Naive thymus-derived CD8-positive, alpha-beta T cell (primary cell): Measurements from ENCODE around the gene CHMP2A. TPM values are rescaled to one million over a fixed set of nuclear protein-coding genes. Genes with fewer than 3 reads are reported as not detected.

Experiments
- ATAC-seq, 2 donors: fragments of 150-1000 bp; cut with Tn5 transposase in 1 of 2; sonication (Bioruptor Pico), chemical (Tn5 transposase) in 1 of 2; 1 replicate in 1 of 2; 2 replicates in 1 of 2; pipeline ENCODE4 v1.10.0; 2021; ENCODE audit warnings: mild to moderate bottlenecking in 2 of 2, moderate library complexity in 2 of 2
- POLR2A ChIA-PET: fragments of 350-600 bp; sonication (Branson Sonifier 250); formaldehyde crosslinking; loops from one replicate; lab custom pipeline; 2021; ENCODE audit warnings: antibody characterized with exemption; lab: Charles Lee
- DNase-seq, 10 donors: peaks; one replicate each; pipeline versions ENCODE4 v3.0.0 to v3.0.0-alpha.2; 2020 to 2022
- H3K27ac Mint-ChIP-seq, 10 donors: one replicate each; pipeline ENCODE4 v1.8.0; 2020 to 2022; ENCODE audit warnings: mild to moderate bottlenecking in 10 of 10, mixed read lengths in 10 of 10, moderate library complexity in 4 of 10, inconsistent platforms in 1 of 10
- H3K27me3 Mint-ChIP-seq, 5 donors: one replicate each; pipeline ENCODE4 v1.8.0; 2021 to 2022; ENCODE audit warnings: mixed read lengths in 5 of 5
- H3K36me3 Mint-ChIP-seq, 3 donors: one replicate each; pipeline ENCODE4 v1.8.0; 2020 to 2022; ENCODE audit warnings: mixed read lengths in 3 of 3, mild to moderate bottlenecking in 2 of 3, inconsistent platforms in 1 of 3
- H3K4me1 Mint-ChIP-seq, 4 donors: one replicate each; pipeline ENCODE4 v1.8.0; 2021 to 2022; ENCODE audit warnings: mixed read lengths in 4 of 4
- H3K4me3 Mint-ChIP-seq, 10 donors: one replicate each; pipeline ENCODE4 v1.8.0; 2020 to 2022; ENCODE audit warnings: mild to moderate bottlenecking in 10 of 10, mixed read lengths in 10 of 10, moderate library complexity in 6 of 10, inconsistent platforms in 1 of 10
- H3K9me3 Mint-ChIP-seq, 9 donors: one replicate each; pipeline ENCODE4 v1.8.0; 2020 to 2022; ENCODE audit warnings: mixed read lengths in 9 of 9, mild to moderate bottlenecking in 3 of 9, inconsistent platforms in 1 of 9, moderate library complexity in 1 of 9
- polyA plus RNA-seq, 3 donors: library from polyadenylated mRNA; unstranded; fragments of 300-500 nt; fragmentation: Illumina TruSeq; gene quantifications; one replicate each; pipeline ENCODE4 v1.2.3, GENCODE V29; 2021
- total RNA-seq, 8 experiments: library from RNA in 2 of 8; stranded (reverse) in 2 of 8; gene quantifications; one replicate each; pipeline ENCODE4 v1.2.3 and lab custom pipeline; 2021 to 2026

Gene CHMP2A
- total and polyA plus RNA-seq, 5 experiments from 2014 or later: 59.2 to 154 (median 135) TPM

DNA sequence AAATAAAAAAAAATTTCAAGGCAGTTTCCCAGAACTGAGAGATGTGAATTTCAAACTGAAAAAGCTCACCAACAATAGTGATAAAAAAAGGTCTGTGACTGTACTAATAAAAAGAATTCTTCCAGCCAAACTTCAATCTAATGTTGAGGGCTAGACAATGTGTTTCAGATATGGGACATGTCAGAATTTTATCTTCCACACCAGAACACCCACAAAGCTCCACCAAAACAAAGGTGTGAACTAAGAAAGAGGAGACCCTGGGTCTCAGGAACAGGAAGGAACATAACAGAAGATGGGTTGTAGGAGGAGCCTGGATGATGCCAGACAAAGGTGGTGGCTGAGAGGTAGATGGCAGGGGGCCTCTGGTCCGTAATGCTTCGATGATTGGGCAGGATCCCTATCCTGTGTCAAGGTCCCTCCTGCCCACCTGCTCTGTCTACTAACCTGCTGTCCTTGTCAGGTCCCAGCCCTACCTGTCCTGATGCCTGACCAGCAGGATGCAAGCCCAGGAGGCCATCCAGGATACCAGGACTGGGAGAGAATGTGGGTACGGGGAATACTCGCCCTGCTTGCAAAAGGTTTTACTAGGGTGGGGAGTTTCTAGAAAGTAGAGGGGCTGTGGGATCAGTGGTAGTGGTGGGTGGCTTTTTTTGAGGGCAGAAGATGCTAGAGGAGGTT is 13.7 kb upstream of the CHMP2A start:
- H3K27me3 Mint-ChIP-seq: peaks cover 0 to 5% (median 0%) of the 10 kb centered on the region in 5 donors
- POLR2A ChIA-PET: interaction anchor here (1.7 to 4.7 kb wide), 2 partner anchors 7 to 14 kb away, joined by 7 to 68 read pairs; partner anchors contain the start of gene CHMP2A
- H3K4me1 Mint-ChIP-seq: peaks cover 21 to 33% (median 29%) of the 10 kb centered on the region in 4 donors
- no peaks in the 10 kb centered on the region for H3K9me3 Mint-ChIP-seq
- H3K4me3 Mint-ChIP-seq: no peak overlapping the region
- DNase-seq (peak in 1 of 10 donors; percentile 13), ATAC-seq (no peak)
- peaks cover 0 to 6% (median 0%) of the 10 kb centered on the region in 3 donors for H3K36me3 Mint-ChIP-seq
- H3K27ac Mint-ChIP-seq: peak overlapping the region in 5 of 10 donors; percentile 25 to 75 (median 39)

DNA sequence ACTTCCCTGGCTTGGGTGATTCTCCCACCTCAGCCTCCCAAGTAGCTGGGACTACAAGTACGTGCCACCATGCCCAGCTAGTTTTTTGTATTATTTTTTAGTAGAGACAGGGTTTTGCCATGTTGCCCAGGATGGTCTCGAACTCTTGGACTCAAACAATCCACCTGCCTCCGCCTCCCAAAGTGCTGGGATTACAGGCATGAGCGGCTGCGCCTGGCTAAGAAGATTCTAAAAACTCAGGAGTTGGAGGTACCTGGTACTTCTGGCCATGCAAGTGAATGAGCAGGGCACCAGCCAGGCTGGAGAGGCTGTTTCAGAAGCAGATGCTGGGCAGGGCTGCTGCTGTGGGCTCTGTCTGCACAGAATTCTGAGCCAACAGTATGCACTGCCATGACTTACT is 12.1 kb upstream of the CHMP2A start:
- ATAC-seq (no peak), DNase-seq (peak in 1 of 10 donors; percentile 37)
- POLR2A ChIA-PET: interaction anchor here (1.0 to 1.1 kb wide), 2 partner anchors 9 to 47 kb away, joined by 3 read pairs; partner anchors contain the start of genes UBE2M and ZBTB45
- H3K4me3 Mint-ChIP-seq: no peak overlapping the region
- H3K27me3 Mint-ChIP-seq: no peaks in the 10 kb centered on the region
- H3K36me3 Mint-ChIP-seq: peaks cover 0 to 6% (median 0%) of the 10 kb centered on the region in 3 donors
- peaks cover 17 to 31% (median 31%) of the 10 kb centered on the region in 4 donors for H3K4me1 Mint-ChIP-seq
- no peaks in the 10 kb centered on the region for H3K9me3 Mint-ChIP-seq
- no peak overlapping the region for H3K27ac Mint-ChIP-seq

DNA sequence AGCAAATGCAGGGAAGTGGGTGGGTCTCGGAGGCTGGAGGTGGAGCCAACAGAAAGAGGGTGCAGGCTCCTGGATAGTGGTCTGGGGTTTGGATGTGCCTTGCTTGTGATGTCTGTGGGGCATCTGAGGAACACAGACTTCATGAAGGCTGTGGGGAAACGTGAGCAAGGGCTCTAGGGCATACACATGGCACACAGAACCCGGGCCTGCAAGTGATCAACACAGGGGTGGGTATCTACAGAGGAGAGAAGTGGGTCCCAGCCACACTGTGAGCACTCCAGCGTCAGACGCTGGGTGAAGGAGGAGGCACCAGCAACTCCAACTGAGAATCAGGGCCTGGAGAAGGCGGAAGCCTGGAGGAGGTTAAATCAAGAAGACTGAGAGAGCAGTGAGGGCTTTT is 8.9 kb upstream of the CHMP2A start:
- peak in 1 of 10 donors; percentile 50 for DNase-seq
- Mint-ChIP-seq H3K9me3 (no peaks in the 10 kb centered on the region), H3K4me3 (peak overlapping the region; percentile 56 to 99 (median 87)), H3K27me3 (peaks cover 0 to under 1% (median 0%) of the 10 kb centered on the region in 5 donors), H3K27ac (peak overlapping the region in 6 of 10 donors; percentile 4 to 67 (median 53)), H3K36me3 (peaks cover 0 to 6% (median 0%) of the 10 kb centered on the region in 3 donors), H3K4me1 (peaks cover 19 to 53% (median 50%) of the 10 kb centered on the region in 4 donors)
- ATAC-seq: no peak
- POLR2A ChIA-PET: interaction anchor here (0.5 to 9.1 kb wide), 5 partner anchors 7 to 44 kb away, joined by 4 to 91 read pairs (median 68); partner anchors contain the start of genes CHMP2A, MZF1, TRIM28 and ZBTB45

DNA sequence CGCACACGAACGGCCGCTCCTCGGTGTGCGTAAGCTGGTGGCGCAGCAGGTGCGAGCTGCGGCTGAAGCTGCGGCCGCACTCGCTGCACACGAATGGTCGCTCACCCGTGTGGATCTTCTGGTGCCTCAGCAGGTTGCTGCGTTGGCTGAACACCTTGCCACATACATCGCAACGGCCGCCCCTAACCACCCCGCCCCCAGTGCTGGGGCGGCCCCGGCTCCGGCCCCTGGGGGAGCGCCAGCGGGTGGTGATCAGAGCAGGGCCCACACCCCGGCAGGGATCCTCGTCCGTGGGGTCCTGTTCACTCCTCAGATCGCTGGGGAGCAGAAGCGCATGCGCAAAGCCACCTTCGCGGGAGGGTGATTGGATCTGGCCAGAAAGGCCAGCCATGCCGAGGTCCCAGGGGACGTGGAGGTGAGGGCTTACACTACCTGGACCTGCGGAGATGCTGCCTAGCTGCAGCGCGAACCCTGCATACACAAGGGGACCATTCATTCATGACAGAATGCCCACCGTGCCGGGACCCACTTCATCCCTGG is 8.2 kb upstream of the CHMP2A start:
- POLR2A ChIA-PET: interaction anchor here (0.5 to 9.1 kb wide), 11 partner anchors 8 to 380 kb away, joined by 3 to 91 read pairs (median 7); partner anchors contain the start of genes CHMP2A, MZF1, TRIM28 and ZBTB45

DNA sequence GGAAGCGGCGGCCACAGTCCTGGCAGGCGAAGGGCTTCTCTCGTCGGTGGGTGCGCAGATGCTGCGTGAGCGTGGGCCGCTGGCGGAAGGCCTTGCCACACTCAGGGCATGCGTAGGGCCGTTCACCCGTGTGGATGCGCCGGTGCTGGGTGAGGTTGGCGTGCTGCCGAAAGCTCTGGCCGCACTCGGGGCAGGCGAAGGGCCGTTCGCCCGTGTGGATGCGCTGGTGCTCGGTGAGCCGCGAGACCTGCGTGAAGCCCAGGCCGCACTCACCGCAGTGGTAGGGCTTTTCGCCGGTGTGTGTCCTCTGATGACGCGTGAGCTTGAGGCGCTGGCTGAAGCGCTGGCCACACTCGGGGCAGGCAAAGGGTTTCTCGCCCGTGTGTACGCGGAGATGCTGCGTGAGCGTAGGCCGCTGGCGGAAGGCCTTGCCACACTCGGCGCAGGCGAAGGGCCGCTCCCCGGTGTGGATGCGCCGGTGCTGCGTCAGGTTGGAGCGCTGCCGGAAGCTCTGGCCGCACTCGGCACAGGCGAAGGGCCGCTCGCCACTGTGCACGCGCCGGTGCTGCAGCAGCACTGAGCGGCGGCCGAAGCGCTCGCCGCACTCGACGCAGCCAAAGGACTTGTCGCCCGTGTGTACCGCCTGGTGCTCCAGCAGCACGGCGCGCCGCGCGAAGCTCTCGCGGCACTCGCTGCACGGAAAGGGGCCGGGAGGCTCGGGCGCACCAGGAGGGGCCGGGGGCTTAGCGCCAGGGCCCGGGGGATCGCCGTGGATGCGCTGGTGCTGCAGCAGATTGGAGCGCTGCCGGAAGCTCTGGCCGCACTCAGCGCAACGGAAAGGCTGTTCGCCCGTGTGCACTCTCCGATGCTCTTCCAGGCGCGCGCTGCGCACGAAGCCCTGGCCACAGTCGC is 7.5 kb upstream of the CHMP2A start:
- H3K27ac Mint-ChIP-seq: peak overlapping the region; percentile 67 to 100 (median 84)

More for the DNA sequence above, 8.2 kb upstream of the CHMP2A start:
- peak overlapping the region in 9 of 10 donors; percentile 63 to 96 (median 83) for H3K27ac Mint-ChIP-seq
- ATAC-seq (no peak), DNase-seq (peak in 3 of 10 donors; percentile 32 to 70 (median 40))
- H3K4me3 Mint-ChIP-seq: peak overlapping the region; percentile 79 to 99 (median 93)
- no peaks in the 10 kb centered on the region for H3K9me3 Mint-ChIP-seq
- peaks cover 0 to 2% (median 0%) of the 10 kb centered on the region in 5 donors for H3K27me3 Mint-ChIP-seq
- H3K4me1 Mint-ChIP-seq: peaks cover 18 to 52% (median 51%) of the 10 kb centered on the region in 4 donors
- peaks cover 0 to 6% (median 0%) of the 10 kb centered on the region in 3 donors for H3K36me3 Mint-ChIP-seq

DNA sequence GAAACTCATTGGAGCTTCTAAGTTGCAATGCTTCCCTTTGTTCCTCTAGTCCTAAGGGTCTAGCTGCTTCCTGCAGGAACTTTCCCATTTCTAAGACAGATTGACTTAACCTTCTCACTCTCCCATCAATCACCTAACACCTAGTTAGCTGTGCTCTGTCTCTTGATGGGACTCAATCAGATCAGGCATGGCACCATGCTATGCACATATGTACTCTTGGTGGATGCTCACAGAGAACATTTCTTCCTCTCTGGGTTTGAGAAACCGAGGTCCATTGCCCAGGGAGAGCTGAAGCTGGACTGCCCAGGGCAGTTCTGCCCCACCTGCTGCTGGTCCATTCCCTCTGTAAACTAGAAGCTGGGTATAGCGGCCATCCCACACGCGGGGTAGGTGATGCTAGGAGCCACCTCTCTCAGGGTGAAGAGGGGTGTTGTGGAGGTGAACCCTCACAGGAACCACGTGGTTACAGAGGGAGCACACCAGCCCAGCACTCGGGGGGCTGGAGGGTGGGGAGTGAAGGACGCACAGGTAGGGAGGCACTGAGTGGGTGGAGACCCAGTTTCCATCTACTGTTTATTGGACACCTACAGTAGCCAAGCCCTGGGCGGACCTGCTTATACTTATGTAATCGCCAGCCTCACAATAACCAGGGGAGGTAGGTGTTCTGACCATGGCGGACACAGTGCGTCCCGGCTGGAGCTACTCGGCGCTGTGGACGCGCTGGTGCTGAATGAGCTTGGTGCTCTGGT is 6.6 kb upstream of the CHMP2A start:
- ATAC-seq (no peak), DNase-seq (peak in 1 of 10 donors; percentile 56)
- peaks cover 0 to 2% (median 0%) of the 10 kb centered on the region in 5 donors for H3K27me3 Mint-ChIP-seq
- POLR2A ChIA-PET: interaction anchor here (0.6 to 9.1 kb wide), 14 partner anchors 8 to 282 kb away, joined by 3 to 91 read pairs (median 5); partner anchors contain the start of genes CHMP2A, MZF1, TRIM28 and ZBTB45
- peak overlapping the region; percentile 41 to 100 (median 88) for H3K27ac Mint-ChIP-seq
- peak overlapping the region; percentile 79 to 99 (median 93) for H3K4me3 Mint-ChIP-seq
- peaks cover 22 to 66% (median 64%) of the 10 kb centered on the region in 4 donors for H3K4me1 Mint-ChIP-seq
- H3K36me3 Mint-ChIP-seq: peaks cover 0 to 12% (median 0%) of the 10 kb centered on the region in 3 donors
- H3K9me3 Mint-ChIP-seq: no peaks in the 10 kb centered on the region

More for the DNA sequence above, 7.5 kb upstream of the CHMP2A start:
- peaks cover 0 to 2% (median 0%) of the 10 kb centered on the region in 5 donors for H3K27me3 Mint-ChIP-seq
- DNase-seq (peak in 5 of 10 donors; percentile 33 to 69 (median 42)), ATAC-seq (peak in 1 of 2 donors; percentile 5)
- POLR2A ChIA-PET: interaction anchor here (0.6 to 9.1 kb wide), 13 partner anchors 9 to 379 kb away, joined by 3 to 91 read pairs (median 5); partner anchors contain the start of genes CHMP2A, MZF1, TRIM28 and ZBTB45
- no peaks in the 10 kb centered on the region for H3K9me3 Mint-ChIP-seq
- peaks cover 0 to 6% (median 0%) of the 10 kb centered on the region in 3 donors for H3K36me3 Mint-ChIP-seq
- peaks cover 21 to 57% (median 57%) of the 10 kb centered on the region in 4 donors for H3K4me1 Mint-ChIP-seq
- H3K4me3 Mint-ChIP-seq: peak overlapping the region; percentile 79 to 99 (median 93)

DNA sequence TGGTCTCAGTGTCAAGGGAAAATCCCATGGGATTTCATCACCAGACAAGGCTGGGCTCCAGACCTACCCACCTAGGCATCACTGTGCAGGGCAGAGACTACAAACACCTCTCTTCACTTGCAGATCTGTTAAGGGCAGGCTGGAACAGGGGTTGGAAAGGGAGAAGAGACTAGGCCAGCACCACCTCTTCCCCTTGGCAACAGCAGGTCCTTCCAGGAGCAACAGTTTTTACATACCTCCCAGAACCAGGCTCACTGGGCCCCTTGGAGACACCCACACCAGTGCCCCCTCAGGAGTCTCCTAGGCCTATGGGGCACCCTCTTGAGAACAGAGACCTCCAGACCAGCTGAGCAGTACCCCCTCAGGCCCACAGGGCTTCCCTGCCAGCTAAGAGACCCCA is 6.0 kb upstream of the CHMP2A start:
- Mint-ChIP-seq H3K36me3 (peaks cover 0 to 12% (median 0%) of the 10 kb centered on the region in 3 donors), H3K27me3 (peaks cover 0 to 2% (median 0%) of the 10 kb centered on the region in 5 donors), H3K9me3 (no peaks in the 10 kb centered on the region), H3K4me3 (peak overlapping the region; percentile 79 to 99 (median 97)), H3K4me1 (peaks cover 25 to 72% (median 70%) of the 10 kb centered on the region in 4 donors), H3K27ac (peak overlapping the region in 9 of 10 donors; percentile 93 to 100 (median 98))
- POLR2A ChIA-PET: interaction anchor here (1.2 to 9.1 kb wide), 7 partner anchors 7 to 281 kb away, joined by 3 to 91 read pairs (median 27); partner anchors contain the start of genes CHMP2A, MZF1, TRIM28 and ZBTB45
- ATAC-seq: no peak
- DNase-seq: peak in 1 of 10 donors; percentile 62

DNA sequence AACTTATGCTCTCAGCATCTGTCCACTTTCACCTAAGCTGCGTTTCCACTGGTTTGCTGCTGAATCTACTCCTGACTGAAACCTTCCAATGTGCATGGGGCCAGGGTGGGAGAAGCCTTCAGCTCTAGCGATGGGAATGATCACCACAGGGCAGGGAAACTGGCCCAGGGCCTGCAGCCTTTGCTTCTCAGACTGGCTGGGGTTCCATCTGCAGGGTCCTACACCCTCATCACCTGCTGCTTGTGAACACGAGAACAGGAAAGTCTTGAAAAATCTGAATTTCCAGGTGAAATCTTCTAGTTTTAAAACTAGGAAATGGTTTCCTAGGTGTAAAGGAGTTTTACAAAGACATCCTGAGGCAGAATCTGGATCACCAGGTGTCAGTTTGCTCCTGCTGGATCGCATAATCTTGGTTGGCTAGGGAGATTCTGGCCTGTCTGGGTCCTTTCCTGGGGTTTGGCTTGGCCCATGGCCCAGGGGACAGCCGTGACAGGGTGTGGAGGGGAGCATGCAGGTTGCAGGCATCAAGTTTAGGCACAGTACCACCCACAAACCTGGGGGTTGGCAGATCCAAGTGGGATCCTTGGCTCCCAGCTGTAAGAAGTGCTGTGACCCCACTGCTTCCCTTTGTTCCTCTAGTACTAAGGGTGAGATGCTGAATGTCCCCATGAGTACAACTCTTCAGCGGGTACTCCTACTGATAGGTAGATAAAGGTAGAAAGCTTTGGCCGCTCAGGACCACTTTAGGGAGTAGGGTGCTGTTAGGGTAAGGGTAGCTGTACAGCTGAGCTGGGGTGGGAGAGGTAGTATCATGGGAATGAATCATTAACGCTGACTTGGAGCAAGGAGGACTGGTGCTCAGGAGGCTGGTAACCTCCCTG is 5.3 kb upstream of the CHMP2A start:
- H3K36me3 Mint-ChIP-seq: peaks cover 0 to 14% (median 5%) of the 10 kb centered on the region in 3 donors
- POLR2A ChIA-PET: interaction anchor here (1.2 to 9.1 kb wide), 5 partner anchors 11 to 46 kb away, joined by 3 to 91 read pairs (median 68); partner anchors contain the start of genes MZF1, TRIM28 and ZBTB45
- peak overlapping the region; percentile 94 to 99 (median 97) for H3K4me3 Mint-ChIP-seq
- DNase-seq (peak in 1 of 10 donors; percentile 57), ATAC-seq (no peak)
- peaks cover 0 to 2% (median 0%) of the 10 kb centered on the region in 5 donors for H3K27me3 Mint-ChIP-seq
- peak overlapping the region; percentile 93 to 100 (median 98) for H3K27ac Mint-ChIP-seq
- no peaks in the 10 kb centered on the region for H3K9me3 Mint-ChIP-seq
- H3K4me1 Mint-ChIP-seq: peaks cover 28 to 75% (median 74%) of the 10 kb centered on the region in 4 donors

DNA sequence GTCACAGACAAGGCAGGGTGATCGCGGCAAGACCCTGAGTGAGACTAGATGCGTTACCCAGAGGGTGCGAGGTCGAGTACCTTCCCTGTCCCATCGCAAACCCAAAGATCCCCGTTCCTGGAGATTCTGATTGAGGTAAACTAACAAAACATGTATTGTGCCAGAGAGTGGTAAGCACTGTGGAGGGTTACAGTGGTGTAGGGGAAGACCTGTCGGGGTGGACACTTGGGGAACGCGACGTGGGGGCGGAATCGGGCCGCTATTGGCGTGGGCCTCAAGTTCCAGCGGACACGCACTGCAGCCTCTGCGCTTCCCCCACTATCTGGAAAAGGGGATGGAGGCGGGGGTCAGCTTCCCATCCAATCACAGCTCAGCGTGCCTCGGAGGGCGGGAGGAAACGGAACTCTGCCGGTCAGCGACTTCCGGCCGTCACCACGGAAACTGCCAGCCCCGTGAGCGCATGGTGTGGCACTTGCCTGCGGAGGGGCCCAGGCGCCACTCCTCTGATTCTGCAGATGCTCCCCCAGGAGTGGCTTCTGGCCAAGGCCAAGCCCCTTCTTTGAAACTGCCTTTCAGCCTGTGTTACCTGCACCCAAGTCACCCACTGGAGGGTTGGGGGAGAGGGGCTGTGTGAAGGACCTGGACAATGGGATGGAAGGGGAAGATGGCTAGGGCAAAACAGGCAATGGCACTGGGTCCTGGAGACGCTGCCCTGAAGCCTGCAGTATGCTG is 4.5 kb upstream of the CHMP2A start:
- peak overlapping the region; percentile 93 to 100 (median 98) for H3K27ac Mint-ChIP-seq
- H3K36me3 Mint-ChIP-seq: peaks cover 0 to 17% (median 8%) of the 10 kb centered on the region in 3 donors
- H3K27me3 Mint-ChIP-seq: peaks cover 0 to 2% (median 0%) of the 10 kb centered on the region in 5 donors
- DNase-seq: peak in 5 of 10 donors; percentile 41 to 68 (median 45)
- H3K4me1 Mint-ChIP-seq: peaks cover 30 to 81% (median 79%) of the 10 kb centered on the region in 4 donors
- ATAC-seq: no peak
- peak overlapping the region; percentile 94 to 99 (median 97) for H3K4me3 Mint-ChIP-seq
- H3K9me3 Mint-ChIP-seq: no peaks in the 10 kb centered on the region
- POLR2A ChIA-PET: interaction anchor here (1.6 to 9.1 kb wide), 4 partner anchors 12 to 203 kb away, joined by 3 to 91 read pairs (median 72); partner anchors contain the start of genes MZF1, TRIM28 and ZBTB45
